ENCODE results near the gene CELF4.

The CELF4 gene

GRCh38 chr18:37435150-37435867, 130.3 kb downstream of the CELF4 start:
- DNase-seq: no peak

DNA sequence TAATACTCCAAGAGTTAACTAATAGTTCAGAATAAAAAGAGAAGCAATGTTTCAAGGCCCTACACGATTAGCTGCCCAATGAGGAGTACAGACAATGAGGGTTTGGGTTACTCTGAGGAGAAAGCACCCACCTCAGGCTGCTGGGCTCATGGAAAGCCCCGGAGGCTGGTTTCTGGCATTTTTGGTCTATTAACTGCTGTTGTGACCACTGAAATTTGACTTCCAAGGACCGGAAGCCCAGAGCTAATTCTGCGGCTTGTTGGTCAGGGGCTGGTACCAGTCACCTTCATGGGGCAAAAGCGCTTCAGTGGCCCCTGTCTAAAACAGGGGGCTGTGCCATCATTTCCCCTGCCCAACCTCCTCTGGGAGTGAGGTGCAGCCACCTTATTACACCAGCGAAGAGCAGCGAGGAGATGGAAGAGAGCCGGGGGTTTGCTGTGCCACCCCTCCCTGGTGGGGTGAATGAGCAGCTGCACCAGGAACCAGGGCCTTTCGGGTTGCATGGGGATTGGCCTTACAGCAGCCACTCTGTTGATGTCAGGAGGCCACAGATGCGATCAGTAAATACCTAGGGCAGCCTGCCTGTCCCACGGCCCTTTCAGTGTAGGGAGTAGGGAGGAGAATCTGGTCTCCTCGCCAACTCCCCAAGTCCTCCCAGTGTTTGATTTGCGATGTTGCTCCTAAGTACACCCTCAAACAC, 131.3 kb downstream of the CELF4 start:
- no peak for DNase-seq

- DNase-seq: no peak
Observed at GRCh38 chr18:37432436-37433195, 133.0 kb downstream of the CELF4 start.

DNA sequence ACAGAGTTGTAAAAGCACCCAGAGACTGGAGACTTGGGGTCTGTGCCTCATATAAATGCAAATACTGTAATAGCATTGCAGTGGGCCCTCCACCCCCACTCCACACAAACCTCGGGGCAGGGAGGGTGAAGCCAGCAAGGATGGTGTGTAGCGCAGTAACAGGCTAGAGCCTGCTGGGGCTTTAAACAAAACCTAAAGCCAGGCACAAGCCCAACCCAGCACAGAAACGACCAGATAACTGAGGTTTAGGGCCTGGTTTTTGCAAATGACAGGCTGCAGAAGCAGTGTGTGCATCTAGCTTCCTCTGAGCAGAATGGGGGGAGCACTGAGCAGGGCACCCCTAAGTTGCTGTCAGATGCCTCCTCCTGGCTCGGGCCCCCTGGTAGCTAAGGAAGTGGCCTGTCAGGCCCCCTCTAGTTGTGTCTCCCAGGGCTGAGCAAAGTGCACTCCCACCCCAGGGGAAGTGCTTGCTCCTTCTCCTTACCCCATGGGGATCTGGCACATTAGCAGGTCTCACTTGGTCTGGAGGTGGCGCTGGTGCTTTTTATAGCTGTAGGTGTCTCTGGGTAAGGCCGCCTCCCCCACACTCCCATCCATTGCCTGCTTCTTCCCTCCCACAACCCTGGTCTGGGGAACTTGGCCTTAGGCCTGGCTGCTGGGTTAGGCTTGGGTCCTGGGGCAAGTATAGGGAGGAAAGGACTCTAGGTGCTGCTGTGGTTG, 135.1 kb downstream of the CELF4 start:
- no peak for DNase-seq

GRCh38 chr18:37429791-37430190, 135.8 kb downstream of the CELF4 start:
- no peak for DNase-seq

DNA sequence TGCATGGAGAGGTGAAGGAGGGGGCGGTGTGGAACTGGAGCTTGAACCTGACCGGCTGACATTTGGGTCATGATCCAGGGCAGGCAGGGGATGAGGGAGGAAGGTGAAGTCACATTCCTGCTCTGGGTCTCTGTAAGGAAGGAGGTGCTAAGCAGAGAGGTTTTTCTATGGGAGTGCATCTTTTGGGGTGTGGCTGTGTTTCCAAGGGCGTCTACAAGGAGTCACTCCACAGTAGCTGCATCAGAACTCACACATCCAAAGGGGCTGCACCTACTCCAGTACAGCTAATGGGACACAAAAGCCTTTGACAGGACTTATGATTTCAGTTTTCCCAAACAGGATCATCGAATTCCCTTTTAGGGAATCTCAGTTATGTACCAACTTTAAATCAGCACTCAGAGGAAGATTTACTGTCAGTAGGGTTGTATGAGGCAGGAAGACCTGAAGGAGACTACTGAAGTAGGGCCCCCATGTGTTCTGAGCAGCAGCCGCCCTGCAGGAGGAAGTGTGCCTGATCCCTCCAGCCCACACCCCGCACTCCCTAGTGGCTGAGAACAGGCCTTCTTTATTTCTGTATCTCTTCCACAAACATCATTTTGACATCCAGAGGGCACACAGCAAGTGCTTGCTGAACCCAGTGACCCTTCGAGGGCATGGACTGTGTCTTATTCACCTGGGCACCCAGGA, 137.2 kb downstream of the CELF4 start:
- no peak for DNase-seq

- DNase-seq: no peak
Observed at GRCh38 chr18:37426586-37426985, 139.0 kb downstream of the CELF4 start.

- no peak for DNase-seq
Observed at GRCh38 chr18:37425222-37425621, 140.4 kb downstream of the CELF4 start.

GRCh38 chr18:37424507-37424906, 141.1 kb downstream of the CELF4 start:
- no peak for DNase-seq

GRCh38 chr18:37422596-37422995, 143.0 kb downstream of the CELF4 start:
- no peak for DNase-seq

DNA sequence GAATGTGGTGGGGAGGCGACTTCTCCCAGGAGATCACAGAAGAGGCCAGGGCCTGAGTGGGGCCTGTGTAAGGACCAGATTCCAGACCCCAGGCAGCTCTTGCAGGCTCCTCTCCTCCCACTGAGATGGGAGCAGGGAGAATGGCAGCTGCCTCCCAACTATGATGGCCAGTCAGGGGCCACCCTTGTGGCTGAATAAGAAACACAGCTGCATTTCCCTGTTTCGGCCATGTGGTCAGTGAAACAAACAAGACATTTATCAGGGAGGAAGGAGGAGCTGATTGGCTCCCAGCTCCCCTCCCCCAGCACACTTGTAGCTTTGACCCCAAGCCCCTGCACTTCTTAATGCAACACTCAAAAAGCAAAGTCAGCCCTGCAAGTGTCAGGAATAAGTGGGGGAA, 143.5 kb downstream of the CELF4 start:
- no peak for DNase-seq

DNA sequence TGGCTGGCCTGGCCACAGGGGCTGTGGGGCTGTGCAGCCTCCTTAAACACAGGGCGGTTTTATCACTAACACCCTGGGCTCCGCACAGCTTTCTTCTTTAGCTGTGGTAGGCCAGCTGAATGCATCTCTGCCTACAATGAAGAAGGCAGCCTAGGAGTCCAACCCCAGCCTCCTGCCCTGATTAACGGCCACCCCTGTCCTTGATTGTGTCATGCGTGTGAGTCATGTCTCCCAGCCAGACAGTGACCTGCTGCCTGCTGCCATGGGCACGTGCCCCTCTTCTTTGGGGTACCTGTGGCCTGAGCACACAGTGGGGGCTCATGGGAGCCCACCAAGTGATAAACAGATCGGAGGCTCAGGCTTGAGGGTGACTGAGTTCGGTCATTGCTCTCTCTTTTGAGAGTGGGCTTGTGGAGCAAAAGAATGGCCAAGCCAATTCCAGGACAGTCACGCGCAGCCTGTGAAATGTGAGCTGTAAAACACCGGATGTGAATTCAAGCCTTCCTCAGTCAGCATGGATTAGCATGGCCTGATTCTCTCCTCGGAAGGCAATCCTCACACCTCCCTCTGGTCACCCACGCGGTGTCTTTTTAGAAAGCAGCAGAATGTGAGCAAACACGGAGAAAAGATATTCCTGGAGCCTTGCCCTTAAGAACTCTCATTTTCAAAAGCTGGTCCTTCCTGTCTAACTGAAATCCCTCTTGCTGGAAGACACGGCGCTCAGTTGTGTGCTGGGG, 144.1 kb downstream of the CELF4 start:
- DNase-seq: no peak

DNA sequence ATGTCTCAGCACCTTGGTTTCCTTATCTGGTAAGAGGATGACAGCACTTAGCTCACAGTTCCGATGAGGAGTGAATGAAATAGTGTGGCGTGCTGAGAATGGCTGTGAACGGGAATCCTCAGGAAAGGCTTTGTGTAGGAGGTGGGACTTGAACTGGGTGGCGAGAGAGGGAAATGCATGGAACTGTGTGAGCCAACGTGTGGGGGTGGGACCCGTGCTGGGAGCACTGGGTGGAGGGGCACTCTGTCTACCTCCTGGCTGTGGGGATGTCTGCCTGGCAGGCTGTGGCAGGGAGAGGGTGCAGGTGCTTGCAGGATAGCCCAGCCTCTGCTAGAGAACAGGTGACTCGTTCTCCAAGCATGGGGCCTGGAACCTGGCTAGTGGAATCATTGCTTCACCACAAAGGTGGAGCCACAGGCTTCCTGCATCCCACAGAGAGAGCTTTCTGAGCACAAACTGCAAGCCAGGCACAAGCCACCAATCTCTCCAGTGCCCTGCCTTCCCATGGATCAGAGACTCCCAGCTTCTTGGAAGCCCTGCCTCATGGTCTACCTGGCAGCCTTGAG, 145.2 kb downstream of the CELF4 start:
- no peak for DNase-seq

GRCh38 chr18:37419866-37420265, 145.7 kb downstream of the CELF4 start:
- no peak for DNase-seq

- no peak for DNase-seq
Observed at GRCh38 chr18:37419315-37419714, 146.3 kb downstream of the CELF4 start.

GRCh38 chr18:37414816-37415215, 150.8 kb downstream of the CELF4 start:
- DNase-seq: no peak

DNA sequence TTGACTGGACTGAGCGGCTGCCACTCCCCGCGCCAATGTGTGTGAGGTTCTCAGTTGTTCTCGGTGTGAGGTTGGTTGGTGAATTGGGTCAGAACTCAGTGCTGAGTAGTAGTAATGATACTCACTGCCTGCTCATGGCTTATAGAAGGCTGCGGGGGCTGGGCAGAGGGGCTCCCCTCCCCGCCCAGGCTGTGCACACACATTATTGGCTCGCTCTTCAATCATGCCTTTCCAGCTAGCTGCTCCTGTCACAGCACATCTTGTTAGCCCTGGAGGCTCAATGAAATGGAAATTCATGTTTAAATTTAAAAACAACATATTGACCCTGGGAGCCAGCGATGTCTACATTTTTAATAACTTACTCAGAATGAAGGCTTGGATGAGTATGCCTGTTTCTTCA, 152.8 kb downstream of the CELF4 start:
- no peak for DNase-seq

DNA sequence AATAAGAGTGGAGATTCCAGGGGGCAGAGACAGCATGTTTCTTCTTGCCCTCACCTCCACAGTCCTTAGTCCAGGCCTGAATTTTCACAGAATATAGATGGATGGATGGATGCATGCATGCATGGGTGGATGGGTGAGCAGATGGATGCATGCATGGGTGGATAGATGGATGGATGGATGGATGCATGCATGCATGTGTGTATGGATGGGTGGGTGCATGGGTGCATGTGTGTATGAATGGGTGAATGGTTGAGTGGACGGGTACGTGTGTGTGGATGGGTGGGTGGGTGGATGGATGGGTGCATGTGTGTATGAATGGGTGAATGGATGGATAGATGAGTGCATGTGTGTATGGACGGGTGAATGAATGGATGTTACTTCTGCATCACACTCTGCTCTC, 153.3 kb downstream of the CELF4 start:
- DNase-seq: no peak

- DNase-seq: no peak
Observed at GRCh38 chr18:37409878-37410277, 155.7 kb downstream of the CELF4 start.

DNA sequence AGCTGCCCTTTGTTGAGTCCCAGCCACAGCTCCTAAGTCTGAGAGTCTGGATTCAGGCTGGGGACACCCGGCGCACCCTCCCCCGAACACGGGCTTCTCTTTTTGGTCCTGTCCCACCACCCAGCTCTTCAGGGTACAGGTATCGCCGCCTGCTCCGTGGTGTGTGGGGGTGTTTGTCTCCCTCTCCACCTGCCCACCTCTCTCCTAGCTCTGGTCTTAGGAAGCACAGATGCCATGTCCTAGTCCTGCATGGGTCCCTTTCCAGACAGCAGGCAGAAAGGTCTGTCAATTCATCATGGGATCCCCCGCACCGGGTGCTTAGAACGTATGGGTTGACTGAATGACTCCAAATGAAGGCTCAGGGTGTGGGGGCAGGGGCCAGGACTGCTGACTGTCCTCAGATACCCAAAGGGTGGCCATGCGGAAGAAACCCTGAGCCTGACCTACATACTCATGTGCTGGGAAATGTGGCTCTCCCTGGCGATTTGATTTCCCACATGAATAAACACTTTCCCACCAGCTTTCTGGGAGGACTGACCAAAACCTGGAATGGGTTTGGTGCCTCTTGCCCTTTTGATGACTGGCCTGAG, 156.8 kb downstream of the CELF4 start:
- no peak for DNase-seq

- DNase-seq: no peak
Observed at GRCh38 chr18:37407571-37407970, 158.0 kb downstream of the CELF4 start.

Measured in NCI-H446 treated with DMSO at 0.1 percent for 48 hours (cell line).